HG03103 (cell line): ENCODE measurements around the gene C4B.

Experiments
- ATAC-seq: cut with Tn5 transposase; IDR thresholded peaks from one replicate; pipeline ENCODE4 v1.9.1; 2021; ENCODE audit warnings: low read depth; ENCODE audit not compliant: unreplicated experiment

The C4B gene

GRCh38 chr6:32074996-32075532 is 60.5 kb downstream of the C4B start:
- ATAC-seq = no peak

- ATAC-seq = no peak
These were observed 61.2 kb downstream of the C4B start for GRCh38 chr6:32075781-32076180.

GRCh38 chr6:32076321-32076809 is 61.8 kb downstream of the C4B start:
- no peak for ATAC-seq

DNA sequence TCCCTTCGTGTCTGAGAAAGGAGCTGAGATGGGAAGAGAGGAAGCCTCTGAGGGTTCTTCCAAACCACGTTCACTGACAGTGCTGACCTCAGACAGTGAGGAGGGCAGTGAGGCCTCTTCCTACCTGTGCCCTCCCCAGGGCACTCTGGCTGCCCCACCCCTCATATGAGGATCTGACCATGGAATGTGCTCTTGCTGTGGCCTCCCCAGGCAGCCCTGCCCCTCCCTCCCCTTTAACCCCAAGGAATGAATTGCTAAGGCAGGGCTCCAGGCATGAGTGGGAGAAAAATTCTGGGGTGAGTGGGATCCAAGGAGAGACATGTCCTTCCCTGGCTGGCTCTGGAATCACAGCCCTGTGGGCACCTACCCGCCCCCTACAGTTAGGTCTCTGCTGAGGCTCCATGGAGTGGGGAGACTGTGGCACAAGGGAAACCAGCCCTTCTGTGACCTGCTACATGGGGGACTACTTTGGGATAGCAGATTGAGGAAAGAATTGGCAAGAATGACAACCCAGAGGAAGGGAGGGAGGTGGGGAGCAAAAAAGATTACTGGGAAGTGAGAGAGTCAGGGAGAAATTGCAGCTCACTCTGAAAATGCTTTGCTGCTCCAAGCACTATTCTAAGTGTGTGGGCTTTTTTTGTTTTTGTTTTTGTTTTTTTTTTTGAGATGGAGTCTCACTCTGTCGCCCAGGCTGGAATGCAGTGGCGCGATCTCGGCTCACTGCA is 65.1 kb downstream of the C4B start:
- ATAC-seq = no peak

- no peak for ATAC-seq
These were observed 66.8 kb downstream of the C4B start for GRCh38 chr6:32081168-32081990.

DNA sequence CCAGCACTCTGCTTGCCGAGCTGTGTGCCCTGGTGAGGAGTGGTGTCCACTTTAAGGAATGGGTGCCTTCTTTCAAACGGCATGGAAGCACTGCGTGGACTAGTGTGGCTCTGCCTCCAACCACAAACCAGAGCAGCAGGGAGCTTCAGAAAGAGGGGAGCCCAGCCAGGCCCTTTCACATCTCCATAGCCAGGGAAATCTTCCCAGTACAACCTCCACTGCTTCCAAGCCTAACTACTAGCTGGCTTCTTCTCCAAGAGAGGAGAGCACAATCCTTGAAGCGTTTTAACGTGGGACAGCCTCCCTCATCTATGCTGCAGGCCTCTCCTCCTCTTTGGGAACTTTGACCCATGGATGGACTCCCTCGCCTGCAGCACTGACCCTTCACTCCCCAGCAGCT is 67.9 kb downstream of the C4B start:
- ATAC-seq = no peak

- no peak for ATAC-seq
These were observed 68.3 kb downstream of the C4B start for GRCh38 chr6:32082935-32083334.

GRCh38 chr6:32083812-32084768 is 69.5 kb downstream of the C4B start:
- ATAC-seq = no peak

DNA sequence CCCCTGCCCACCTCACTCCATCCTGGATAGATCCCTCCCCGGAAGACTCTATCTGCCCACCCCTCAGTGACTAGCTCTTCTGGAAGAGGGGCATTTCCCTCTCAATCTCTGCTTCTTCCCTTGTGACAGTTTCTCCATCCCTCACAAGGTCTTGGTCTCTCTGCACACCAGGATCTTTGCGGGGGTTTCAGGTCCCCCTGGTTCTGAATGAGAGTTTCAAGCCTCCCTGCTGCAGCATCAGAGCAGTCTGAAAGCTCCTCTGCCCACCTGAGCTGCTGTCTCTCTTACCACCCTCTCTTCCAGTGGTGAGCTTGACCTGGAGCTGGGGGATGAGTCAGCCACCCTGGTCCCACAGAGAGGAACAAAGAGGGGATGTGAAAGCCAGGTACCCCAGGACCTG is 70.2 kb downstream of the C4B start:
- ATAC-seq = no peak
